ENCODE measurements around the gene NOXO1.

- TF ChIP-seq CTCF (conservative IDR thresholded peaks at IDR 0.05 in 1 of 2, IDR thresholded peaks at IDR 0.05 in 1 of 2; ENCODE audit: extremely low read depth in 1 of 2, insufficient read depth in 1 of 2, low read depth in 1 of 2, low read length in 2 of 2) (no peak), EZH2 (IDR thresholded peaks at IDR 0.05; ENCODE audit: borderline replicate concordance, low read length) (no peak)
Measured at GRCh38 chr16:1964506-1965395, 16.5 kb downstream of the NOXO1 start, which contains the start of gene RPS2.
